ENCODE results near the gene ZNF334.
A peak's percentile ranks its signal among the peaks of the same experiment; 100 is the strongest.

ZNF334 gene

GRCh38 chr20:46545827-46546138 is 32.4 kb upstream of the ZNF334 start:
- no peak for DNase-seq (ENCODE audit: low read depth)

GRCh38 chr20:46545077-46545826 is 31.9 kb upstream of the ZNF334 start:
- DNase-seq (ENCODE audit: low read depth) = no peak

- no peak for DNase-seq (ENCODE audit: low read depth)
Measured at GRCh38 chr20:46544576-46544975, 31.2 kb upstream of the ZNF334 start.

DNA sequence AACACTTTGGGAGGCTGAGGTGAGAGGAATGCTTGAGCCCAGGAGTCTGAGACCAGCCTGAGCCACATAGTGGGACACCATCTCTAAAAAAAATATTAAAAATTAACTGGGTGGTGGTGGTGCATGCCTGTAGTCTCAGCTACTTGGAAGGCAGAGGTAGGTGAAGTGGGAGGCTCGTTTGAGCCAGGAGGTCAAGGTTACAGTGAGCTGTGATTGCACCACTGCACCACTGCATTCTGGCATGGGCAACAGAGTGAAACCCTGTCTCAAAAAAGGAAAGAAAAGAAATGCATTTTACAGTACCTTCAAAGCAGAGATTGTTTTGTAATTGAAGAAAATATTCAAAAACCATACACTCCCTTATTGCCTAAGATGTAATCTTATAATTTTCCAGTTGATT is 30.6 kb upstream of the ZNF334 start:
- DNase-seq (ENCODE audit: low read depth) = no peak

- no peak for DNase-seq (ENCODE audit: low read depth)
Measured at GRCh38 chr20:46543033-46543432, 29.7 kb upstream of the ZNF334 start.

- no peak for DNase-seq (ENCODE audit: low read depth)
Measured at GRCh38 chr20:46541229-46541935, 28.0 kb upstream of the ZNF334 start.

DNA sequence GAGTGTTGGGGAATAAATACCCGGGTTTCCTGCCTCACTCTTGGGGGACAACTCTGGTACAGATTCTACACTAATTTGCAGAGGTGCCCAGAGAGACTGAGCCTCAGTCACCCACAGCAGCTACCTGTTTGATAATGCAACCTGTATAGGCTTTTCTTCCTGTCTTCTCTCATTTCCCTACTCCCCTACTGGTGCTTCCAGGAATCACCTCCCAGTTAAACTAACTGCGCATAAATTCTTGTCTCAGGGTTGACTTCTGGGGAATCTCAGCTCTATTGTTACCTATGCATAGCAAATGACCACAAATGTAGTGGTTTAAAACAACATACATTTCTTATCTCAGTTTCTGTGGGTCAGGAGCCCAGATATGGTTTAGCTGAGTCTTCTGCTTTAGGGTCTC is 25.8 kb upstream of the ZNF334 start:
- no peak for DNase-seq (ENCODE audit: low read depth)

- DNase-seq (ENCODE audit: low read depth) = no peak
Measured at GRCh38 chr20:46530640-46531039, 17.3 kb upstream of the ZNF334 start.

GRCh38 chr20:46523696-46524328 is 10.5 kb upstream of the ZNF334 start:
- no peak for DNase-seq (ENCODE audit: low read depth)

DNA sequence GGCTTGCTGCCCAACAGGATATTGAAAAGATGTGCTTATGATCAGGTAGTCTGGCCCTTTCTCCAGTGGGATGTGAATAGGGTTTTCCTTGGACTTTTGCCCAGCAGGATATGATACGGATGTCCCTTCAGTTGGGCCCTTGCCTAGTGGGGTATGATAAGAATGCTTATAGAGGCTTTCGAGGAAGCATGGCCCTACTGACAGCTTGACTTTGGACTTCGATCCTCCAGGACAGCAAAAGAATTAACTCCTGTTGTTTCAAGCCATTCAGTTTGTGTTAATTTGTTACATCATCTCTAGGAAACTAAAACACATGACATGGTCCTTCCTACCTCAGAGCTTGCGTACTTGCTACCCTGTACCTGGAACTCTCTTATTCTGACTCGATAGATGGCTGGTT is 9.7 kb upstream of the ZNF334 start:
- DNase-seq (ENCODE audit: low read depth) = no peak

GRCh38 chr20:46520976-46521579 is 7.7 kb upstream of the ZNF334 start:
- peak; percentile 26 for DNase-seq (ENCODE audit: low read depth)

DNA sequence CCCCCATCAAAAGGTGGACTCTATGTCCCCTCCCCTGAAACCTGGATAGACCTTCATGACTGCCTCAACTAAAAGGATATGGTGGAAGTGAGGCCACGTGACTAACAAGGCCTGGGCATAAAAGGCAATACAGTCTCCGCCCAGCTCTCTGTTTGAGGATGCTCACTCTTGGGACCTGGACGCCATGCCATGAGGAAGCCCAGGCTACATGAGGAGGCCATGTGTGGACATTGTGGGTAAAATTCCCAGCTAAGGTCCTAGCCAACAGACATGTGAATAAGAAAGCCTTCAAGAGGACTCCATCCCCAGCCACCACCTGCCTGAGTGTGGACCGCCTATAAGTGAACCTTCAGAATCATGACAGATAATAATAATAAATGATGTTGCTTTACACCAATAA is 7.2 kb upstream of the ZNF334 start:
- DNase-seq (ENCODE audit: low read depth) = no peak

DNA sequence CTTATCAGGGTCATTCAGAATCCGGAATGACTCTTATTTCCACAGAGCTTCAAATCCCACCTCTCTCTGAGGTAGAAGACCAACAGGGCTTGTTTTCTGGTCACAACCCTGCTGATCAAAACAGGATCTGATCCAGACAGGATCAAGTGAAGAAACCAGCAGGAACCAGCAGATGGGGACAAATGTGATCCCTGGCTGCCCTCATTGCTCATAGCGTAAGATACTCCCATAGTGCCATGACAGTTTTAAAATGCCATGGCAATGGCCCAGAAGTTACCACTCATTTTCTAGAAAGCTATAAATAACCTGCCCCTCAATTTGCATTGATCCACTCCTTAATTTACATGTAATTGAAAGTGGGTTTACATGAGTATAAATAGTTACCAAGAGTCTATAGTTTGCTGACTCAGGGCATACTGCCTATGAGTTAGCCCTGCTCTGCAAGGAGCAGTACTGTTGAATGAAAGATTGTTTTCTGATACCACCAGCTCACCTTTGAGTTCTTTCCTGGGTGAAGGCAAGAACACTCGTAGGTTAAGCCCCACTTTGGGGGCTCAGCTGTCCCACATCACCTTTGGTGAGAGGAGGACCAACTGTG is 6.2 kb upstream of the ZNF334 start:
- no peak for DNase-seq (ENCODE audit: low read depth)

DNA sequence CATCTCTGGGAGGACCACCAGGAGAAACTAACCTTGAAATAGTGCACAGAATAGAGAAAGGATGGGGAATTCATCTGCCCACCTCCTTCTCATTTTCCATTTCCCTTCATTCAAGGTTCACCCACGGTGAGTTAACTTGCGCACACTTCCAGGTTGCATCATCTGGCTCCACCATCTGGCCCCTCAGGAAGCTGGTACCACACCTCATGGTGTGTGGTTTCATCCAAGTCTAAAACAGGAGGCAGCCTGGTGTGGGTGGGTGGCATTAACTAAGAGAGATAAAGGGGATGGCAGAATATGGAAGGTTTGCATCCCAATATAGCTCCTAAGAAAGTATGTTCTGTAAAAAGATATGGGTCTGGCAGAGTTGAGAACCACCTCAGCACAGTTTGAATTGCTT is 3.8 kb downstream of the ZNF334 start:
- no peak for DNase-seq (ENCODE audit: low read depth)

GRCh38 chr20:46507760-46508407 is 5.5 kb downstream of the ZNF334 start:
- DNase-seq (ENCODE audit: low read depth) = no peak

GRCh38 chr20:46505506-46505905 is 7.9 kb downstream of the ZNF334 start:
- DNase-seq (ENCODE audit: low read depth) = no peak

GRCh38 chr20:46501961-46502360 is 11.4 kb downstream of the ZNF334 start:
- no peak for DNase-seq (ENCODE audit: low read depth)

- DNase-seq (ENCODE audit: low read depth) = no peak
Measured at GRCh38 chr20:46501337-46501942, 11.9 kb downstream of the ZNF334 start.

DNA sequence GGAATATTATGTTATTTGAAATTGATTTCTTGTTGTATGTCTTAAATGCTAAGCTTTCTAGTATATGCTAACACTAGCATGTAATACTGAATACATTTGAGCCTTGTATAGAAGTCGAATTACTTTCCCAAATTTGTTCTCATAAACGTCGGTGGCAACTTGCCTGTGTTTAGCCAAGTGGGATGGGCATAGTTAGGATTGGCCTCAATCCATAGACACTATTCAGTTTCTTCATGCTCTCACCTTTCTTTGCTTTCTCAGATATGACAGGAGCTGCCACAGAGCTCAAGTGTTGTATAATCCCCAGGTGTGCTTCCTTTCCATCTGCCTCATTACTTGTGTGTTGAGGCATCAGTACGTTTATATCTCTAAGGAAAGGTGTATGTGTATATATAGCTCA is 19.3 kb downstream of the ZNF334 start:
- DNase-seq (ENCODE audit: low read depth) = no peak

GRCh38 chr20:46491354-46491753 is 22.0 kb downstream of the ZNF334 start:
- DNase-seq (ENCODE audit: low read depth) = no peak

GRCh38 chr20:46488451-46488850 is 24.9 kb downstream of the ZNF334 start:
- DNase-seq (ENCODE audit: low read depth) = no peak

DNA sequence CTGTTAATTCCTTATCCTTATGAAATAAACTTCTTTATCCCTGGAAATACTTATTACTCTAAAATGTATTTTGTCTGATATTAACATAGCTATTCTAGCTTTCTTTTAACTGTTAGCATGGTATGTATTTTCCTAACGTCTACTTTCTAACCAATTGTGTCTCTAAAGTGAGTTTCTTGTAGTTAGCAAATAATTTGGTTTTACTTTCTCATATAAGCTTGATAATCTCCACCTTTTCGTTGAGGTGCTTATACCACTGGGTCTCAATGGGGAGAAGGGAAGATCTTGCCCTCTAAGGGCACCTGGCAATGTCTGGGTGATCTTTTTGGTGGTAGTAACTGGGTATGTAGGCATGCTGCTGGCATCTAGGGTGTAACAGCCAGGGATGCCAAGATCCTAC is 25.7 kb downstream of the ZNF334 start:
- no peak for DNase-seq (ENCODE audit: low read depth)

Measured in stimulated activated CD8-positive, alpha-beta memory T cell treated with anti-CD3 and anti-CD28 coated beads, Interleukin-12 subunit alpha, Interleukin-12 subunit beta, amount 100 ng/mL, for 1 hour (primary cell).